Thoracic aorta (tissue), 2 donors: ENCODE data around the gene SMYD2. TPM values are rescaled to one million over a fixed set of nuclear protein-coding genes. Genes with fewer than 3 reads are reported as not detected.

Experiments used
- ATAC-seq: fragments of 150-250 bp; one replicate; pipeline ENCODE4 v1.8.0; 2017; ENCODE audit warnings: low read depth; ENCODE audit not compliant: insufficient number of reproducible peaks, low FRiP score
- DNase-seq: peaks from one replicate; pipeline ENCODE4 v3.0.0-alpha.2; 2020; ENCODE audit warnings: low spot score
- H3K27ac ChIP-seq, 2 donors: fragments of 200-600 bp; sonication (generic); 1 replicate in 1 of 2; 2 replicates in 1 of 2; pipeline ENCODE4 v1.5.1; 2016; ENCODE audit warnings: mild to moderate bottlenecking in 2 of 2, moderate library complexity in 2 of 2
- H3K27me3 ChIP-seq: fragments of 200-600 bp; sonication (generic); replicated peaks from 2 replicates; pipeline ENCODE4 v1.6.0; 2016; ENCODE audit warnings: mild to moderate bottlenecking; ENCODE audit not compliant: insufficient read depth
- H3K36me3 ChIP-seq: fragments of 200-600 bp; sonication (generic); one replicate; pipeline ENCODE4 v1.5.1; 2016
- H3K4me1 ChIP-seq, 2 donors: fragments of 200-600 bp; sonication (generic); 1 replicate in 1 of 2; 2 replicates in 1 of 2; pipeline versions ENCODE4 v1.5.1 to v1.6.0; 2016; ENCODE audit warnings: low read depth in 2 of 2, mild to moderate bottlenecking in 1 of 2; ENCODE audit not compliant: control insufficient read depth in 1 of 2
- H3K4me3 ChIP-seq: fragments of 200-600 bp; sonication (generic); 2 replicates; pipeline ENCODE4 v1.5.1; 2016; ENCODE audit warnings: mild to moderate bottlenecking
- H3K9me3 ChIP-seq: fragments of 200-600 bp; sonication (generic); 2 replicates; pipeline ENCODE4 v1.5.1; 2016
- total RNA-seq, 2 donors: library from RNA; depleted of rRNA; stranded (reverse); fragments of >200 nt; gene quantifications; one replicate each; pipeline versions ENCODE4 v1.1.0 to v1.2.3, GENCODE V29; 2016
- TF ChIP-seq, protein P1 (sequence below): fragments of 200-600 bp; sonication (generic); IDR thresholded peaks from one replicate; pipeline ENCODE4 v1.5.1; 2019; ENCODE audit warnings: antibody characterized with exemption

Gene SMYD2
- total RNA-seq, 2 donors from 2014 or later: 10.9 to 13.4 TPM

DNA sequence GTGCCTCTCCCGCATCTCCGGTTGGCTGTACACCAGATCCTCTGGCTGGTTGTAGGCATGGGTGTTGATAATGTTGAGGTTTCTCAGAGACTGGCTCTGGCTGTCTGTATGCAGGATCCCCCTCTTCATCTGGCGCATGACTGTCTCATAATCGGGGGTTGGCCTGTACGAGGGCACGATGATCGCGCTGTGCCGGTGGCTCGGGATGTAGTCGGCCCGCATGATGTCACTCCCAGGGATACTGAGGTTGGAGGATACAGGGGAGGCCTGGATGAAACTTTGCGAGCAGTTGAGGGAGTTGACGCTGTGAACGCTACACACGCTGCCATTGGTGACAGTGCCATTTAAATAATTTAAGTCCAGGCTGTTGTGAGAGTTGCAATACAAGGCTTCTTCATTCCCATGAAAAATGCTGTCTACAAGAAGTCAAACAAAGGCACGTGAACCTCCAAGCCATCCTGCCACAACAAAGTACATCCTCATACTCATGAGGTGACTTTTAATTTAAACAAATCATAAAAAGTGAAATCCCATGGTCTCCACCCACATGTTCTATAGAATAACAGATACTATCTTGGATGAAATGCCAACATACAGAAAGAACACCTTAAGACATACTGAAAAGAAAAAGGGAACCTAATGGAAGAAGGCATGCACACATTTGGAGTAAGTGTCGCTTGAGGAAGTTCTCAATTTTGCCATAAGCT lies 103.6 kb downstream of the SMYD2 start:
- no peak overlapping the region for H3K27ac ChIP-seq
- H3K4me3 ChIP-seq: no peak overlapping the region
- H3K27me3 ChIP-seq: no peaks in the 10 kb centered on the region
- no peaks in the 10 kb centered on the region for H3K4me1 ChIP-seq
- ATAC-seq (no peak), DNase-seq (no peak)
- peaks cover 13% of the 10 kb centered on the region for H3K36me3 ChIP-seq
- H3K9me3 ChIP-seq: no peaks in the 10 kb centered on the region
- TF ChIP-seq, protein P1, sequence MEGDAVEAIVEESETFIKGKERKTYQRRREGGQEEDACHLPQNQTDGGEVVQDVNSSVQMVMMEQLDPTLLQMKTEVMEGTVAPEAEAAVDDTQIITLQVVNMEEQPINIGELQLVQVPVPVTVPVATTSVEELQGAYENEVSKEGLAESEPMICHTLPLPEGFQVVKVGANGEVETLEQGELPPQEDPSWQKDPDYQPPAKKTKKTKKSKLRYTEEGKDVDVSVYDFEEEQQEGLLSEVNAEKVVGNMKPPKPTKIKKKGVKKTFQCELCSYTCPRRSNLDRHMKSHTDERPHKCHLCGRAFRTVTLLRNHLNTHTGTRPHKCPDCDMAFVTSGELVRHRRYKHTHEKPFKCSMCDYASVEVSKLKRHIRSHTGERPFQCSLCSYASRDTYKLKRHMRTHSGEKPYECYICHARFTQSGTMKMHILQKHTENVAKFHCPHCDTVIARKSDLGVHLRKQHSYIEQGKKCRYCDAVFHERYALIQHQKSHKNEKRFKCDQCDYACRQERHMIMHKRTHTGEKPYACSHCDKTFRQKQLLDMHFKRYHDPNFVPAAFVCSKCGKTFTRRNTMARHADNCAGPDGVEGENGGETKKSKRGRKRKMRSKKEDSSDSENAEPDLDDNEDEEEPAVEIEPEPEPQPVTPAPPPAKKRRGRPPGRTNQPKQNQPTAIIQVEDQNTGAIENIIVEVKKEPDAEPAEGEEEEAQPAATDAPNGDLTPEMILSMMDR: no peak

DNA sequence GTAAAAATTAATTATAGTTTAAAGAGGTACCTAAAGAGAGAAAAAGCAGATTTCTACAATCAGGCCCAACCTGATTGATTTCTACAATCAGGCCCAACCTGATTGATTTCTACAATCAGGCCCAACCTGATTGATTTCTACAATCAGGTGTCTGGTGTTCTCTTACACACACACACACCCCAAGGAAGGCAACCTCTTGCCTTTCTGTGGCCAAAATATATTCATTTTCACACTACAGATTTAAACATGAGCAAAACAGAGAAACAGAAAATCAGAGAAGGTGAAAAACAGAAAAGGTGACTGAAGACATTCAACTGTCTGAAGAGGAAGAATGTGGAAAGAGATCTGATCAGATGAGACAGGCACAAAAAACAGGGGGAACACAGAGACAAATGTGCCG lies 104.5 kb downstream of the SMYD2 start:
- H3K4me3 ChIP-seq: no peak overlapping the region
- H3K9me3 ChIP-seq: no peaks in the 10 kb centered on the region
- peaks cover 13% of the 10 kb centered on the region for H3K36me3 ChIP-seq
- H3K27me3 ChIP-seq: no peaks in the 10 kb centered on the region
- DNase-seq: no peak
- ATAC-seq: no peak
- no peaks in the 10 kb centered on the region for H3K4me1 ChIP-seq
- no peak overlapping the region for H3K27ac ChIP-seq
- TF ChIP-seq, protein P1: no peak

DNA sequence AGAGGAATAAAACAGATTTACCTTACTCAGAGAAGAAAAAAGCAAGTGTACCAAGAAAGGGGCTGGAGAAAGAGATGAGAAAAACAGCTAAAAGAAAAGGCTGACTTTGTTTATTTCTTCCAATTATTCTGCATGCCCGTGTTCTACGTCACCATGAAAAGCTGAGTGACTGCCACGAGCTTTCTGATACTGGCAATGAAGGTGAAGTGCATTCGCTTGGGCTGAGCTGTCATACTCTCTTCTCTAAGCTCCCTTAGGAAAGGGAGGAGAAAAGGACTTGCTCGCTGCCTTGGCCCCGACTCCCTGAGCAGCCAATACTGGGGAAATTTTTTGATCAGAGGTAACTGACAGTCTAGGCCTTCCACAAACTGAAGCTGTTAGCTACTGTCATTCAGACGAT lies 105.4 kb downstream of the SMYD2 start:
- Histone ChIP-seq H3K36me3 (peaks cover 13% of the 10 kb centered on the region), H3K4me1 (no peaks in the 10 kb centered on the region), H3K27ac (peak overlapping the region in 1 of 2 donors; percentile 45), H3K4me3 (no peak overlapping the region), H3K27me3 (no peaks in the 10 kb centered on the region), H3K9me3 (no peaks in the 10 kb centered on the region)
- no peak for DNase-seq
- ATAC-seq: no peak
- TF ChIP-seq, protein P1: no peak
